Spleen (tissue), 7 donors: Measurements from ENCODE around the gene CSH2.

ENCODE experiments used
- POLR2A ChIP-seq, 3 donors: fragments of 450-650 bp; IDR thresholded peaks; one replicate each; pipeline ENCODE4 v1.5.1; 2017; ENCODE audit warnings: antibody characterized with exemption in 3 of 3, mild to moderate bottlenecking in 1 of 3
- TF ChIP-seq, protein P1 (sequence below), 11 experiments: fragments of 200-600 bp in 7 of 11; fragments of 450-650 bp in 4 of 11; sonication (generic) in 4 of 11; IDR thresholded peaks in 8 of 11; conservative IDR thresholded peaks in 3 of 11; 1 replicate in 7 of 11; 2 replicates in 4 of 11; pipeline versions ENCODE4 v1.4.0 to v1.8.0; 2016 to 2021; ENCODE audit warnings: antibody characterized with exemption in 11 of 11, inconsistent platforms in 4 of 11, mild to moderate bottlenecking in 1 of 11
- donor health status: DM: no; HTN: no; CAD: no; lungs with moderate emphysema.
- donor health status: DM: no; HTN: no; CAD: no.
- donor health status: DM: no; HTN: no; CAD: no.

DNA sequence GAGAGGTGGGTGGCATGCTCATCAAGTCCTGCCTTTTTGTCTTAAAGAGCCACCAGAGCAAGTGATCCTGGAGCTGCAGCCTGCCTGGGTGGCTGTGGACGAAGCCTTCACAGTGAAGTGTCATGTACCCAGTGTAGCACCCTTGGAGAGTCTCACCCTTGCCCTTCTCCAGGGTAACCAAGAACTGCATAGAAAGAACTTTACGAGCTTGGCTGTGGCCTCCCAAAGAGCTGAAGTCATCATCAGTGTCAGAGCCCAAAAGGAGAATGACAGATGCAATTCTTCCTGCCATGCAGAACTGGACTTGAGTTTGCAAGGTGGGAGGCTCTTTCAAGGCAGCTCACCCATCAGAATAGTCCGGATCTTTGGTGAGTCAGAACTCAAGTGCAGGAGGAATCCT is 14.2 kb downstream of the CSH2 start:
- TF ChIP-seq POLR2A (IDR thresholded peaks at IDR 0.05), result no peak
- TF ChIP-seq, protein P1, sequence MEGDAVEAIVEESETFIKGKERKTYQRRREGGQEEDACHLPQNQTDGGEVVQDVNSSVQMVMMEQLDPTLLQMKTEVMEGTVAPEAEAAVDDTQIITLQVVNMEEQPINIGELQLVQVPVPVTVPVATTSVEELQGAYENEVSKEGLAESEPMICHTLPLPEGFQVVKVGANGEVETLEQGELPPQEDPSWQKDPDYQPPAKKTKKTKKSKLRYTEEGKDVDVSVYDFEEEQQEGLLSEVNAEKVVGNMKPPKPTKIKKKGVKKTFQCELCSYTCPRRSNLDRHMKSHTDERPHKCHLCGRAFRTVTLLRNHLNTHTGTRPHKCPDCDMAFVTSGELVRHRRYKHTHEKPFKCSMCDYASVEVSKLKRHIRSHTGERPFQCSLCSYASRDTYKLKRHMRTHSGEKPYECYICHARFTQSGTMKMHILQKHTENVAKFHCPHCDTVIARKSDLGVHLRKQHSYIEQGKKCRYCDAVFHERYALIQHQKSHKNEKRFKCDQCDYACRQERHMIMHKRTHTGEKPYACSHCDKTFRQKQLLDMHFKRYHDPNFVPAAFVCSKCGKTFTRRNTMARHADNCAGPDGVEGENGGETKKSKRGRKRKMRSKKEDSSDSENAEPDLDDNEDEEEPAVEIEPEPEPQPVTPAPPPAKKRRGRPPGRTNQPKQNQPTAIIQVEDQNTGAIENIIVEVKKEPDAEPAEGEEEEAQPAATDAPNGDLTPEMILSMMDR (IDR thresholded peaks at IDR 0.05 in 8 of 11, conservative IDR thresholded peaks at IDR 0.05 in 3 of 11), result no peak
